DOHH2 (cell line): ENCODE measurements around the gene CDK2.
"Not testable (repeated sequence)": the region's sequence is repeated elsewhere in the genome, so short reads cannot be mapped to it uniquely, and the experiment has no call there.

Experiments
- CTCF ChIP-seq: fragments of 200-600 bp; sonication (generic); IDR thresholded peaks from one replicate; pipeline ENCODE4 v1.5.1; 2014; ENCODE audit warnings: antibody characterized with exemption, mild to moderate bottlenecking, low read depth, low read length; ENCODE audit not compliant: poor library complexity, severe bottlenecking
- EZH2phosphoT487 ChIP-seq: fragments of 200-600 bp; sonication (generic); IDR thresholded peaks from 2 replicates; pipeline ENCODE4 v1.6.1; 2017; ENCODE audit warnings: borderline replicate concordance, mild to moderate bottlenecking, antibody characterized with exemption, low read length, moderate library complexity, mixed read lengths

GRCh38 chr12:55999522-55999921 is 32.9 kb downstream of the CDK2 start:
- TF ChIP-seq CTCF, EZH2phosphoT487: not testable (repeated sequence)
